Endothelial cell of umbilical vein (primary cell): ENCODE measurements around the gene SCN4A. TPM values are rescaled to one million over a fixed set of nuclear protein-coding genes. Genes with fewer than 3 reads are reported as not detected.
A peak's percentile ranks its signal among the peaks of the same experiment; 100 is the strongest.
"Not testable (repeated sequence)": the region's sequence is repeated elsewhere in the genome, so short reads cannot be mapped to it uniquely, and the experiment has no call there.

Experiments used
- BruUV-seq: library from RNA; stranded (reverse); fragments of 400-500 nt; replicated peaks from 2 replicates; lab custom pipeline; 2021; lab: Mats Ljungman, UMichigan
- CTCF ChIA-PET: fragments of 300-600, 350-600 bp; sonication (Branson Sonifier 250); formaldehyde crosslinking; loops from one replicate; lab custom pipeline; 2021; ENCODE audit warnings: antibody characterized with exemption, inconsistent platforms; lab: Charles Lee
- POLR2A ChIA-PET: fragments of 300-600, 350-600 bp; sonication (Branson Sonifier 250); formaldehyde crosslinking; loops from one replicate; lab custom pipeline; 2021; ENCODE audit warnings: antibody characterized with exemption, inconsistent platforms; lab: Charles Lee
- DNase-seq: peaks from one replicate; pipeline ENCODE4 v3.0.0-alpha.2; 2011; ENCODE audit warnings: low read depth, low spot score
- FAIRE-seq: peaks from 2 replicates; lab custom pipeline; 2011; peaks lifted over from hg19 to GRCh38; lab: Jason Lieb, UNC
- H2AFZ ChIP-seq: 2 replicates; pipeline ENCODE4 v1.6.0; 2012; ENCODE audit warnings: low read depth, low read length, control low read depth, inconsistent platforms
- H3K27ac ChIP-seq: 2 replicates; pipeline ENCODE4 v1.5.1; 2011; ENCODE audit warnings: low read depth, mild to moderate bottlenecking, control low read depth, low read length, moderate library complexity; ENCODE audit not compliant: insufficient read depth
- H3K27me3 ChIP-seq, 2 experiments: 2 replicates each; pipeline versions ENCODE4 v1.6.0 to v1.6.1; 2011; ENCODE audit warnings: low read length in 2 of 2, mixed read lengths in 1 of 2; ENCODE audit not compliant: control insufficient read depth in 2 of 2, insufficient read depth in 2 of 2
- H3K36me3 ChIP-seq, 2 experiments: 2 replicates in 1 of 2; 3 replicates in 1 of 2; pipeline ENCODE4 v1.5.1; 2011; ENCODE audit warnings: low read length in 2 of 2, mild to moderate bottlenecking in 1 of 2, moderate library complexity in 1 of 2; ENCODE audit not compliant: control insufficient read depth in 2 of 2, insufficient read depth in 2 of 2; ENCODE audit errors: extremely low read depth in 1 of 2
- H3K4me1 ChIP-seq: 3 replicates; pipeline ENCODE4 v1.5.1; 2011; ENCODE audit warnings: mild to moderate bottlenecking, low read length; ENCODE audit not compliant: control insufficient read depth, insufficient read depth; ENCODE audit errors: extremely low read depth
- H3K4me2 ChIP-seq: 2 replicates; pipeline ENCODE4 v1.6.1; 2011; ENCODE audit warnings: low read length, control low read depth, mixed read lengths; ENCODE audit not compliant: insufficient read depth
- H3K4me3 ChIP-seq, 3 experiments: fragments of 200-600 bp in 1 of 3; sonication (generic), shearing (Covaris generic) in 1 of 3; replicated peaks in 1 of 3; 2 replicates each; pipeline ENCODE4 v1.5.1; 2011 to 2016; ENCODE audit warnings: control low read depth in 3 of 3, low read length in 3 of 3, mild to moderate bottlenecking in 2 of 3, inconsistent platforms in 1 of 3, low read depth in 1 of 3, moderate library complexity in 1 of 3; ENCODE audit not compliant: insufficient read depth in 1 of 3
- H3K79me2 ChIP-seq: 2 replicates; pipeline ENCODE4 v1.6.0; 2012; ENCODE audit warnings: low read length, inconsistent platforms; ENCODE audit not compliant: control insufficient read depth, insufficient read depth
- H3K9ac ChIP-seq: replicated peaks from 2 replicates; pipeline ENCODE3; 2011; ENCODE audit warnings: low read length, control low read depth; ENCODE audit not compliant: insufficient read depth; ENCODE audit errors: extremely low read depth
- H3K9me1 ChIP-seq: replicated peaks from 3 replicates; pipeline ENCODE4 v1.6.0; 2011; ENCODE audit warnings: mild to moderate bottlenecking, low read length; ENCODE audit not compliant: control insufficient read depth, insufficient read depth; ENCODE audit errors: extremely low read depth
- H3K9me3 ChIP-seq: replicated peaks from 2 replicates; pipeline ENCODE4 v1.5.1; 2012; ENCODE audit warnings: low read length, inconsistent platforms; ENCODE audit not compliant: control insufficient read depth, insufficient read depth
- H4K20me1 ChIP-seq: replicated peaks from 2 replicates; pipeline ENCODE3; 2011; ENCODE audit warnings: mild to moderate bottlenecking, low read length; ENCODE audit not compliant: control insufficient read depth, insufficient read depth; ENCODE audit errors: extremely low read depth
- CTCF ChIP-seq, 2 donors: IDR thresholded peaks; 1 replicate in 1 of 2; 2 replicates in 1 of 2; pipeline ENCODE4 v1.5.1; 2011; ENCODE audit warnings: low read length in 2 of 2, mild to moderate bottlenecking in 2 of 2, moderate library complexity in 2 of 2, control low read depth in 1 of 2, inconsistent platforms in 1 of 2, low read depth in 1 of 2; ENCODE audit not compliant: insufficient read depth in 1 of 2; ENCODE audit errors: extremely low read depth in 1 of 2
- dilution Hi-C: fragments of 300-500 bp; cut with MboI; formaldehyde crosslinking; loops from one replicate; pipeline ENCODE4 v1.15.0; 2019; ENCODE audit warnings: low sequenced_read_pairs; ENCODE audit not compliant: extremely low pct_ligation_motif_present
- intact Hi-C: fragments of 100-400 bp; cut with micrococcal nuclease; formaldehyde crosslinking; loops from one replicate; pipeline ENCODE4 v1.10.0; 2022
- polyA plus RNA-seq, 4 experiments: library from polyadenylated mRNA; depleted of rRNA in 3 of 4; stranded (reverse) in 3 of 4; unstranded in 1 of 4; fragments of >200 nt; gene quantifications; 2 replicates each; pipeline versions ENCODE4 v1.2.1 to v1.2.3, GENCODE V29; 2011 to 2012; ENCODE audit warnings: missing spikeins in 1 of 4
- total RNA-seq: library from RNA; stranded (reverse); gene quantifications from 2 replicates; pipeline ENCODE4 v1.2.3, GENCODE V29; 2021

Gene SCN4A
- total and polyA plus RNA-seq, 2 donors (not counting 3 experiments of a cell fraction or from before 2014, with no cell fraction given) = 0.01 to 0.40 TPM

GRCh38 chr17:63892316-63893037 is 80.2 kb downstream of the SCN4A start:
- intact Hi-C loops, dilution Hi-C loops, H4K20me1 ChIP-seq, H3K27me3 ChIP-seq, DNase-seq, H3K79me2 ChIP-seq, H3K4me1 ChIP-seq, BruUV-seq, H3K4me3 ChIP-seq, H3K9ac ChIP-seq, H3K36me3 ChIP-seq, POLR2A ChIA-PET, H3K4me2 ChIP-seq, H3K9me1 ChIP-seq, H3K9me3 ChIP-seq, H3K27ac ChIP-seq, H2AFZ ChIP-seq, FAIRE-seq: not testable (repeated sequence)
- TF ChIP-seq CTCF (IDR thresholded peaks at IDR 0.05; ENCODE audit: extremely low read depth in 1 of 2, insufficient read depth in 1 of 2, low read depth in 1 of 2, low read length in 2 of 2) = peak in 1 of 2 donors; percentile 22
- CTCF ChIA-PET = interaction anchor here (0.8 to 2.1 kb wide), 6 partner anchors 9 to 54 kb away, joined by 3 to 5 read pairs (median 4); no protein-coding TSS in a partner anchor

GRCh38 chr17:63889026-63889848 is 83.5 kb downstream of the SCN4A start:
- TF ChIP-seq CTCF (IDR thresholded peaks at IDR 0.05; ENCODE audit: extremely low read depth in 1 of 2, insufficient read depth in 1 of 2, low read depth in 1 of 2, low read length in 2 of 2) = peak; percentile 10 to 49
- BruUV-seq, H3K36me3 ChIP-seq, H3K27me3 ChIP-seq, H4K20me1 ChIP-seq, H2AFZ ChIP-seq, H3K27ac ChIP-seq, H3K9me3 ChIP-seq, intact Hi-C loops, H3K4me2 ChIP-seq, H3K4me1 ChIP-seq, H3K4me3 ChIP-seq, H3K79me2 ChIP-seq, dilution Hi-C loops, H3K9me1 ChIP-seq, POLR2A ChIA-PET, H3K9ac ChIP-seq: not testable (repeated sequence)
- CTCF ChIA-PET = interaction anchor here (0.6 to 2.8 kb wide), 12 partner anchors 9 to 245 kb away, joined by 3 to 16 read pairs (median 4); no protein-coding TSS in a partner anchor
- DNase-seq = peak; percentile 27
- peak; percentile 81 for FAIRE-seq
